OCI-LY1 (cell line): ENCODE data around the gene CCDC88B.

Experiments
- H2AFZ ChIP-seq: fragments of 200-600 bp; sonication (generic), shearing (Covaris generic); 2 replicates; pipeline ENCODE4 v1.6.0; 2014; ENCODE audit warnings: antibody characterized with exemption, mild to moderate bottlenecking, low read length
- H3F3A ChIP-seq: fragments of 200-600 bp; sonication (generic), shearing (Covaris generic); 2 replicates; pipeline ENCODE4 v1.6.0; 2014; ENCODE audit warnings: mild to moderate bottlenecking, antibody characterized with exemption, low read length, moderate library complexity; ENCODE audit not compliant: insufficient read depth
- H3K27ac ChIP-seq: fragments of 200-600 bp; sonication (generic); 2 replicates; pipeline ENCODE4 v1.5.1; 2014; ENCODE audit warnings: low read length, mixed run types, mild to moderate bottlenecking, low read depth; ENCODE audit not compliant: poor library complexity, severe bottlenecking
- H3K27me3 ChIP-seq: fragments of 200-600 bp; sonication (generic); 2 replicates; pipeline ENCODE4 v1.6.0; 2014; ENCODE audit warnings: antibody characterized with exemption, mild to moderate bottlenecking, low read length, moderate library complexity; ENCODE audit not compliant: insufficient read depth
- H3K36me3 ChIP-seq: fragments of 200-600 bp; sonication (generic); 2 replicates; pipeline ENCODE4 v1.6.1; 2014; ENCODE audit warnings: mild to moderate bottlenecking, antibody characterized with exemption, low read length, moderate library complexity, mixed read lengths; ENCODE audit not compliant: insufficient read depth
- H3K4me1 ChIP-seq: fragments of 200-600 bp; sonication (generic); 2 replicates; pipeline ENCODE4 v1.5.1; 2014; ENCODE audit warnings: mild to moderate bottlenecking, low read length, moderate library complexity; ENCODE audit not compliant: insufficient read depth, severe bottlenecking
- H3K4me2 ChIP-seq: fragments of 200-600 bp; sonication (generic), shearing (Covaris generic); 2 replicates; pipeline ENCODE4 v1.6.1; 2014; ENCODE audit warnings: low read length
- H3K4me3 ChIP-seq: fragments of 200-600 bp; sonication (generic); 2 replicates; pipeline ENCODE4 v1.5.1; 2014; ENCODE audit warnings: low read length, low read depth, mild to moderate bottlenecking, mixed read lengths; ENCODE audit not compliant: poor library complexity, severe bottlenecking
- H3K79me2 ChIP-seq: fragments of 200-600 bp; shearing (Covaris generic); 2 replicates; pipeline ENCODE4 v1.6.1; 2016; ENCODE audit warnings: mixed run types, low read length, mixed read lengths; ENCODE audit not compliant: insufficient read depth
- H3K9ac ChIP-seq: fragments of 200-600 bp; sonication (generic), shearing (Covaris generic); 2 replicates; pipeline ENCODE4 v1.6.1; 2014; ENCODE audit warnings: mild to moderate bottlenecking, low read length, mixed read lengths
- H3K9me2 ChIP-seq: fragments of 200-600 bp; sonication (generic), shearing (Covaris generic); 2 replicates; pipeline ENCODE4 v1.6.1; 2014; ENCODE audit warnings: low read depth, mild to moderate bottlenecking, low read length, mixed read lengths
- H3K9me3 ChIP-seq: fragments of 200-600 bp; shearing (Covaris generic); 2 replicates; pipeline ENCODE4 v1.6.1; 2014; ENCODE audit warnings: low read length, mixed read lengths
- H4K20me1 ChIP-seq: fragments of 200-600 bp; sonication (generic), shearing (Covaris generic); 2 replicates; pipeline ENCODE4 v1.6.0; 2016; ENCODE audit warnings: mild to moderate bottlenecking, low read length; ENCODE audit not compliant: insufficient read depth
- CTCF ChIP-seq: fragments of 200-600 bp; sonication (generic), shearing (Covaris generic); IDR thresholded peaks from 2 replicates; pipeline ENCODE4 v1.5.1; 2017; ENCODE audit warnings: mild to moderate bottlenecking, antibody characterized with exemption, low read length, moderate library complexity, mixed read lengths
- EZH2 ChIP-seq: fragments of 200-600 bp; sonication (generic), shearing (Covaris generic); IDR thresholded peaks from 2 replicates; pipeline ENCODE4 v1.8.0; 2017; ENCODE audit warnings: borderline replicate concordance, mixed run types, mild to moderate bottlenecking, antibody characterized with exemption, low read length, moderate library complexity, mixed read lengths

The CCDC88B gene

GRCh38 chr11:64357904-64358535 is 18.0 kb downstream of the CCDC88B start:
- Histone ChIP-seq H3K4me3 (peak overlapping the region; percentile 71), H3K27ac (peak overlapping the region; percentile 36), H3K9me2 (no peaks in the 10 kb centered on the region), H2AFZ (no peak overlapping the region), H3K36me3 (peaks cover 36% of the 10 kb centered on the region; the same call in 1 of the 2 replicates), H3K79me2 (no peaks in the 10 kb centered on the region), H3K9me3 (no peaks in the 10 kb centered on the region), H3F3A (no peaks in the 10 kb centered on the region), H3K4me2 (peak overlapping the region; percentile 88), H3K9ac (peak overlapping the region; percentile 80; the same call in 1 of the 2 replicates), H3K27me3 (no peaks in the 10 kb centered on the region), H3K4me1 (peaks cover 26% of the 10 kb centered on the region), H4K20me1 (no peaks in the 10 kb centered on the region)
- TF ChIP-seq EZH2 (no peak), CTCF (no peak)

GRCh38 chr11:64358536-64358906 is 18.5 kb downstream of the CCDC88B start:
- H3K36me3 ChIP-seq: peaks cover 37% of the 10 kb centered on the region; the same call in 1 of the 2 replicates
- H3K4me1 ChIP-seq: peaks cover 26% of the 10 kb centered on the region
- H2AFZ ChIP-seq: no peak overlapping the region
- H3F3A ChIP-seq: no peaks in the 10 kb centered on the region
- H4K20me1 ChIP-seq: no peaks in the 10 kb centered on the region
- H3K4me3 ChIP-seq: peak overlapping the region; percentile 71
- no peaks in the 10 kb centered on the region for H3K9me3 ChIP-seq
- peak overlapping the region; percentile 36 for H3K27ac ChIP-seq
- no peaks in the 10 kb centered on the region for H3K79me2 ChIP-seq
- peak overlapping the region; percentile 88 for H3K4me2 ChIP-seq
- no peaks in the 10 kb centered on the region for H3K27me3 ChIP-seq
- no peaks in the 10 kb centered on the region for H3K9me2 ChIP-seq
- TF ChIP-seq EZH2: no peak
- TF ChIP-seq CTCF: no peak
- H3K9ac ChIP-seq: peak overlapping the region; percentile 80

- peaks cover 26% of the 10 kb centered on the region for H3K4me1 ChIP-seq
- peak within 1 kb of the TSS; percentile 50 for H3K27ac ChIP-seq
- no peaks in the 10 kb centered on the region for H3K9me3 ChIP-seq
Observed at GRCh38 chr11:64358907-64359711, 19.1 kb downstream of the CCDC88B start, which contains the start of gene RPS6KA4. Gene RPS6KA4 (plus strand): TSS chr11:64359162. CDS start chr11:64359236, 74 bp downstream.

More at GRCh38 chr11:64358907-64359711, 19.1 kb downstream of the CCDC88B start, which contains the start of gene RPS6KA4:
- no peaks in the 10 kb centered on the region for H3F3A ChIP-seq
- H3K36me3 ChIP-seq: peaks cover 35% of the 10 kb centered on the region; the same call in 1 of the 2 replicates
- H2AFZ ChIP-seq: no peak within 1 kb of the TSS
- H3K4me2 ChIP-seq: peak within 1 kb of the TSS; percentile 88
- no peak for TF ChIP-seq EZH2
- TF ChIP-seq CTCF: no peak
- peak within 1 kb of the TSS; percentile 71 for H3K4me3 ChIP-seq
- no peaks in the 10 kb centered on the region for H3K27me3 ChIP-seq
- peak within 1 kb of the TSS; percentile 80 for H3K9ac ChIP-seq
- H3K79me2 ChIP-seq: no peaks in the 10 kb centered on the region
- H4K20me1 ChIP-seq: no peaks in the 10 kb centered on the region
- no peaks in the 10 kb centered on the region for H3K9me2 ChIP-seq
